Naive B cell (primary cell): ENCODE data around the gene ATP5PB. TPM values are rescaled to one million over a fixed set of nuclear protein-coding genes. Genes with fewer than 3 reads are reported as not detected.
A peak's percentile ranks its signal among the peaks of the same experiment; 100 is the strongest.

ENCODE experiments used
- ATAC-seq, 2 donors: fragments of 150-1000 bp; cut with Tn5 transposase; 2 replicates each; pipeline ENCODE4 v1.10.0; 2021; ENCODE audit warnings: low read depth in 2 of 2, mild to moderate bottlenecking in 2 of 2, moderate library complexity in 2 of 2
- DNase-seq: peaks from one replicate; pipeline ENCODE4 v3.0.0; 2022
- H3K27ac Mint-ChIP-seq, 6 donors: one replicate each; pipeline ENCODE4 v1.8.0; 2020 to 2022; ENCODE audit warnings: mild to moderate bottlenecking in 6 of 6, mixed read lengths in 6 of 6, moderate library complexity in 5 of 6, inconsistent platforms in 2 of 6
- H3K27me3 Mint-ChIP-seq, 3 donors: one replicate each; pipeline ENCODE4 v1.8.0; 2021 to 2022; ENCODE audit warnings: mixed read lengths in 3 of 3, mild to moderate bottlenecking in 1 of 3
- H3K36me3 Mint-ChIP-seq, 2 donors: one replicate each; pipeline ENCODE4 v1.8.0; 2020 to 2022; ENCODE audit warnings: mixed read lengths in 2 of 2, inconsistent platforms in 1 of 2, mild to moderate bottlenecking in 1 of 2
- H3K4me1 Mint-ChIP-seq, 3 donors: one replicate each; pipeline ENCODE4 v1.8.0; 2020 to 2022; ENCODE audit warnings: mixed read lengths in 3 of 3, inconsistent platforms in 1 of 3, mild to moderate bottlenecking in 1 of 3, moderate library complexity in 1 of 3
- H3K4me3 Mint-ChIP-seq, 8 donors: one replicate each; pipeline ENCODE4 v1.8.0; 2020 to 2022; ENCODE audit warnings: mild to moderate bottlenecking in 8 of 8, mixed read lengths in 8 of 8, moderate library complexity in 8 of 8, inconsistent platforms in 2 of 8
- H3K9me3 Mint-ChIP-seq, 7 donors: one replicate each; pipeline ENCODE4 v1.8.0; 2020 to 2022; ENCODE audit warnings: mixed read lengths in 7 of 7, mild to moderate bottlenecking in 5 of 7, inconsistent platforms in 2 of 7, moderate library complexity in 1 of 7
- polyA plus RNA-seq, 6 donors: library from polyadenylated mRNA; unstranded; fragments of 300-500 nt; fragmentation: Illumina TruSeq; gene quantifications; one replicate each; pipeline ENCODE4 v1.2.3, GENCODE V29; 2021; ENCODE audit warnings: low read depth in 6 of 6

The ATP5PB gene
- polyA plus RNA-seq, 6 donors from 2014 or later = 356 to 441 (median 405) TPM

DNA sequence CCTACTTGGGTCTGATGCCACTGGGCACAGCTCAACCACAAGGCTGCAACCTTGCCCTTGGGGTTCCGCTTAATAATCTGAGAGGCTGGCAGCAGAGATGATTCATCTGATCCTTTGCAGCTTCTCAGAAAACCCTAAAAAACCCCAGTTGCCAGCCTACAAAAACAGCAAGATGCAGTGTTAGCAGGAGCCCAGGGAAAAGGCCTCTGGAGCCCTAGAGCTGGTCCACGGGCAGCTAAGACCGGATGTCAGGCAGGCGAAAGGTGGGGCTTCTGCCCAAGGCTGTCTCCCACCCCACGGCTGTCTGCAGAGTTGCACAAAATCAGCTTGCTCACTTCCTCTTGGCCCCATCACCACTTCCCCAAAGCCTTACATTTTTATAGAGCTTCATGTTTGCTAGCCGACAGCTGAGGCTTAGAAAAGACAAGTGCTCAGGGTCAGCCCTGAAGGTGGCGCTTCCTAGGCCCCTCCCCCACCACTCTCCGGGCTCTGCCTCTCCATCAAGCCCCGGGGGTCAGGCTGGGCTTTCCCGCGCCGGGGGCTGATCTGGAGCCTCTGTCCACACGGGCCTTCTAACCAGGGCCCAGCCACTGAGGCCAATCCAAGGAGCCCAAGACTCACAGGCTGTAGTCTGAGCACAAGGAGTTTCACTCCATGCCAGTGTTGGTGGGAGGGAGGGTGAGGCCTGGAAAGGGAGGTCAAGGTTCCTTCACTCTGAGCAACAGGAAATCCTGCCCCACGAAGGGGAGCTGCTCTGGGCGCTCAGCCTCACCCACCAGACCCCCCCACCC, 58.3 kb downstream of the ATP5PB start:
- H3K27ac Mint-ChIP-seq = peak overlapping the region; percentile 86 to 98 (median 91)
- no peaks in the 10 kb centered on the region for H3K9me3 Mint-ChIP-seq
- H3K36me3 Mint-ChIP-seq = no peaks in the 10 kb centered on the region
- peaks cover 44 to 66% (median 57%) of the 10 kb centered on the region in 3 donors for H3K4me1 Mint-ChIP-seq
- H3K4me3 Mint-ChIP-seq = peak overlapping the region; percentile 42 to 93 (median 86)
- DNase-seq (peak; percentile 88), ATAC-seq (peak; percentile 70 to 78)
- H3K27me3 Mint-ChIP-seq = no peaks in the 10 kb centered on the region

DNA sequence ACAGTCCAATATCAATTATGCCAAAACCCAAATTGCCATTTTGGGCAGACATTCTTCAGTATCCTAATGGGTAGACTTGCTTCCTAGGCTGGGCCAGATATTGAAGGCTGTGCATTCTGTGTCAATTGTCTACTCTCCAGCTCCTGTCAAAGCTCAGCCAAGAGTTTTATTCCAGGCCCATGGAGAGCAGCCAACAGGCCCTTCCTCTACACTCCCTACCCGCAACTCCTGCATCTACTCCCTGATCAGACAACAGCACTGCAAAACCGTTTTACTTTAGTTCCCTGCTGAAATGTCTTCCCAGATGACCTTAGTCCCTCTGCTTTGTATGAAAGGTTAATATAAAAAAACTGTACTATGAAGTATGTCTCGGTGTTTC, 60.7 kb downstream of the ATP5PB start:
- H3K27me3 Mint-ChIP-seq = no peaks in the 10 kb centered on the region
- no peak for DNase-seq
- H3K9me3 Mint-ChIP-seq = peaks cover 0 to 3% (median 0%) of the 10 kb centered on the region in 7 donors
- no peak overlapping the region for H3K4me3 Mint-ChIP-seq
- H3K4me1 Mint-ChIP-seq = peaks cover 40 to 58% (median 45%) of the 10 kb centered on the region in 3 donors
- peak overlapping the region in 1 of 6 donors; percentile 47 for H3K27ac Mint-ChIP-seq
- no peak for ATAC-seq
- no peaks in the 10 kb centered on the region for H3K36me3 Mint-ChIP-seq

DNA sequence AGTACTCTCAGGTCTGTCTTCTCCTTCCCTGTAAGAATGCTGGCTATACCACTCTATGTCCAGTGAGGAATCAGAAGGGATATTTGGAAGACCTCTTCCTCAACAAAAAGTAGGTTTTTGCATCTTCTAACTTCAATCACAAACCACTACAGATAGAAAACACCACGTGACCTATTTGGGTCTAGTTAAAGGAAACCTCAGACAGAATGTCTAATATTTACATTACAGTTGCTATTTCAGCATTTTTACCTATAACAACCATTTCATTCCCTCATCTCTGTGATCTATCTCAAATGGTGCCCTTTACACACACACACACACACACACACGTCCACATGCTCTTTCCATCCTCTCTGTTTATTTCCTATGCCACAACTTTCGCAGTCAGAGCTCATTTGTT, 62.1 kb downstream of the ATP5PB start:
- DNase-seq (no peak), ATAC-seq (no peak)
- Mint-ChIP-seq H3K27ac (no peak overlapping the region), H3K4me1 (peaks cover 36 to 55% (median 45%) of the 10 kb centered on the region in 3 donors), H3K36me3 (no peaks in the 10 kb centered on the region), H3K27me3 (no peaks in the 10 kb centered on the region), H3K9me3 (peaks cover 0 to 4% (median 0%) of the 10 kb centered on the region in 7 donors), H3K4me3 (no peak overlapping the region)

Other genes with a start within 250 kb of the ATP5PB start
- 100 to 1,000 TPM in 2 of 6 donors, 10 to 100 TPM in 4; 60.2 to 124 (median 82.6) TPM for gene DENND2D, start 248.8 kb upstream of the ATP5PB start, polyA plus RNA-seq
- 100 to 1,000 TPM in 4 of 6 donors, 10 to 100 TPM in 2; 42.6 to 239 (median 159) TPM for gene CHI3L2, start 221.8 kb upstream of the ATP5PB start, polyA plus RNA-seq
- gene CHIA, start 158.6 kb upstream of the ATP5PB start, polyA plus RNA-seq = not detected
- gene OVGP1, start 21.7 kb upstream of the ATP5PB start, polyA plus RNA-seq = 1 to 10 TPM in 2 of 6 donors, under 1 TPM in 4; 0.51 to 2.7 (median 0.71) TPM
- gene WDR77, start 208 bp upstream of the ATP5PB start, polyA plus RNA-seq = 10 to 100 TPM; 46.4 to 61.2 (median 54.8) TPM
- 100 to 1,000 TPM; 349 to 661 (median 403) TPM for gene C1orf162, start 24.5 kb downstream of the ATP5PB start, polyA plus RNA-seq
- under 1 TPM in 2 of 6 donors, not detected in 4; 0.23 to 0.39 TPM for gene ADORA3, start 54.2 kb downstream of the ATP5PB start, polyA plus RNA-seq
- under 1 TPM in 1 of 6 donors, not detected in 5; 0.40 TPM for gene TMIGD3, start 54.2 kb downstream of the ATP5PB start, polyA plus RNA-seq
- 10 to 100 TPM; 30.7 to 44.6 (median 37.2) TPM for gene RAP1A, start 170.3 kb downstream of the ATP5PB start, polyA plus RNA-seq